GM18502 (cell line): Measurements from ENCODE around the gene DDX1.

Experiments used
- ATAC-seq: cut with Tn5 transposase; IDR thresholded peaks from one replicate; pipeline ENCODE4 v1.9.1; 2021; ENCODE audit warnings: mild to moderate bottlenecking; ENCODE audit not compliant: unreplicated experiment, poor library complexity

Gene DDX1

DNA sequence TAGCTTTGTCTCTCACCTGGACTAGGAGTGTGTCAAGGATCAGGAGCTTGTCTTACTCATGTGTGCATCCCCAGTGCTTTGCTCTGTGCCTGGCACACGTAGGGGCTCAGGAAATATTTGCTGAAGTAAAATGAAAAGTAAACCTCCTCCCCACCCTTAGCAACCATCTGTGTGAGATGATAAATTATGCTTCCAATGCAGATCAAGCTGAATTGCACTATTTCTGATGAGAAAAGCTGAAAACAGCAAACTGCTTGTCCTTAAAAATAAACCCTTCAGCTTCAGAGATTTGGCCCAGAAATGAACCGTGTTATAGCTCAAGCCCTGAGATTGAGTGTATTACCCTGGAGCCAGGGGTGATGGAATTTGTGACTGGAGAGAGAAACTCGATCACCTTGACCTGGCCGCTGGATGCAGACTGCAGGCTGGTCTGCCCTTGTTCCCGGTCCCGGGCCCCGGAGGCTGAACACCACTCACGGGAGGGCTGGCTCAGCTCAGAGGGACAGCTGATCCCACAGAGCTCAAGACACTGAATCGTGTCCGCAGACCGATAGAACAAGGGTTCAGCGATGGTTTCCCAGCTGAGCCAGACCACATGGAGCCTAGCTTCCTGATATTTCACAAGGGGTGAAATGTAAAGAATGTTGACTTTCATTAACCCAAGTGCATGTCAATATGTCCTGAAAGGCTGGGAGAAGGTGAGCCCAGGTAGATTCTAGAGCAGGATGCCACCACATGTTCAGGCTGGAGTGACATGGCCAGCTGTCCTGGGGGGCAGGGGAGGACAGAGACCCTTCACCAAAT, 50.5 kb downstream of the DDX1 start:
- ATAC-seq, result no peak

DNA sequence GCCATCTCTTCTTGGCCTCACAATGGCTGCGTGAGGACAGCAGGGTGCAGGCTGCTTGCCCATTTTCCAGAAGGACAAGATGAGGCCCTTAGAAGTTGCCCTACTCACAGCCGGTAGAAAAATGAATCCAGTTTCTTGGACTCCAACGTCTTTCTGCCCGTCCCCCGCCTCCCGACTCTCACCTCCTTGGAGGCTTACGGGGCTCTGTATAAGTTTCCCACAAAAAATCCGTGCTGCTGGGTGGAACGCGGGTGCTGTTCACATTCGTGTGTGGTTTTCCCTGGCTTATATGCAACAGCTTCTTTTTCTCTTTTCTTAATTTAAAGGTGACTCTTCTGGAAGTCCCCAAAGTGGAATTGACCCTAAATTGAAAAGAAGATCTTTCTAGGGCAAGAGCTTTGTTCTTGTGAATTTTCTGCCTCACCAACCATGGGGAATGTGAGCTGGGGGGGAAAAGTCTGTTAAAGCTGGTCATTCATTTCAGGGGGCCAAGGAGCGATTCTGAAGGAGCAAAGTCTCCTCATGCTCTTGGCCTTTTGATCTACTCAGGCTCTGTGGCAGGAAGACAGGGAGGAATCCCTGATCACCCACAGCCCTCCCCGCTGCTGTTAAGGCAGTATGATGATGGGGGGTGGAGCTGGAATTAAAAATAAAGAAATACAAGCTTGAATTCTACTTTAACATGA, 51.3 kb downstream of the DDX1 start:
- ATAC-seq, result no peak

DNA sequence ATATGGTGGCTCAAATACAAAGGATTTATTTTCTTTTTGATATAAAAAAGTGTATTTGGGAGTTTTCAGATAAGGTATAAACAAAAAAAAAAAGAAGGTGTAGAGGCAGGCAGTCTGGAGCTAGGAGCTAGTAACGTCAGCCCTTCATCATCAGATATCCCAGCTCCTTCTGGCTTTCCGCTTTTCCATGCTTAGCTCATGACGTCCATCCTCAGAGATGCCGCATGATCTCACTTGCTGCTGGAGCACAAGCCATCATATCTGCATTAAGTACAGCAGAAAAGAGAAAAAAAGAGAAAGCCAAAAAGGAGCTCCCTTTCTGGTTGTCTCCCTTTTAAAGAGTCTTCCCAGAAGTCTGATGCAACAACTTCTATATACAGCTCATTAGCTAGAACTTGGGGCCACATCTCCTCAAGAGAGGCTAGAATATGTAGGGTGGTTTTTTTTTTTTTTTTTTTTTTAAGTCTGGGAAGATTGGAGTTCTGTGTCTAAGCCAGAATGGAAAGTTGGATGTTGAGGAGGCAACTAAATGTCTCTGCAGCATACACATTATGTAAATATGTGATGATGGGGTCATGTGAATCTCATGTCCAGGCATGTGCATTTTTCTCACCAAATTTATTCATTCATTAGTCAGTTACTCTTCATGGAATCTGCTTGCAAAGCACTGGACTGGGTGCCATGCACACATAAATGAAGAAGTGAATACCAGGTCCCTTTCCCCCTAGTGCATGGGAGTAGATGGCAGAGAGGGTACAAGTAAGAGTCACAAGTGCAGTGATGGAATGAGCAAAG, 52.3 kb downstream of the DDX1 start:
- ATAC-seq, result no peak

DNA sequence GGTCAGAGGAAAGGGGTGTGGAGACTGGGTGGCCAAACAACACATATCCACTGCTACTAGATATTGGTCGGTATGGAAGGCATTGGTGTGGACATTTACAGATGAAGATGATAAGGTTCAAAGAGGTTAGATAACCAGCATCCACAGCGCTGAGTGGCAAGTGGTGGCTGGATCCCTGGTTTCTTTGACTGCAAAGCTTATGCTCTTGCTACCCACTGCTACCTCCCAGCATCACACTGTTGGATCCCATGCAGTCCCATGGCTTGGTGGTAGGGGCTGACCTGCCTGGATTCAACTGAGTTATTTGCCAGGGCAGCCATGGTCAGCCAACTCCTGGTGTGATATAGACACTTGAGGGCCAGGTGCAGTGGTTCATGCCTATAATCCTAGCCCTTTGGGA, 53.6 kb downstream of the DDX1 start:
- no peak for ATAC-seq

DNA sequence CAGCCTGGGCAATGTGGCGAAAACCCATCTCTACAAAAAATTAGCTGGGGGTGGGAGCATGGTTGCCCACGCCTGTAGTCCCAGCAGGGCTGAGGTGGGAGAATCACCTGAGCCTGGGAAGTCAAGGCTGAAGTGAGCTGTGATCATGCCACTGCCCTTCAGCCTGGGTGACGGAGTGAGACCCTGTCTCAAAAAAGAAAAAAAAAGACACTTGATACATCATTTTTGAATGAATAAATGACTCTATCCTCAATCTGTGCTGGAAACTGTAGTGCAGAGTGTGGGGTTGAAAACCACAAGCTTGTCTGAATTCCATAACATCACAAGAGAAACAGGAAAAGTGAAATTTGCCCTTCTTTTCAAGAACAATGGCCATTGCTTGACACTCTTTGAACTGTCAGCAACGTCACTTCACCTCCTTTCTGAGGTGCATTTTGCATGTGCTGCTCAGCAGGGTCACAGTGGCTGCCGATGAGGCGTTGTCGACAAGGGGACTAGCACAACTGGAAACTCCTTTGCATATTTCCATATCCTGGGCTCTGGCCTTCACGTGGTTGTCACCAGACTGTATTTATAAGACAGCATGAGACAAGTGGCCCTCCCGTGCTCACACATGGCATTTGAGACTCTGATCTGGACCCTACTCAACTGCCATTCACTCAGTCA, 54.2 kb downstream of the DDX1 start:
- ATAC-seq, result no peak

DNA sequence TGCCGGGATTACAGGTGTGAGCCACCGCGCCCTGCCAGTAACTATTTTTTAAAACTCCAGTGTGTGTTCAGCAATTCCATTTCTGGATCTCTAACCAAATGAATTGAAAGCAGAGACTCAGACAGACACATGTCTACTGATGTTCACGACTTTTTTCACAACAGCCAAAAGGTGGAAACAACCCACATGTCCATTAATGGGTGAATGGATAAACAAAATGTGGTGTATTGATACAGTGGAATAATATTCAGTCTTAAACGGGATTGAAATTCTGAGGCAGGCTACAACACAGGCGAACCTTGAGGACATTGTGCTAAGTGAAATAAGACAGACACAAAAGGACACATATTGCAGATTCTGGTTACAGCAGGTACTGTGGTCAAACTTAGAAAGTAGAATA, 55.0 kb downstream of the DDX1 start:
- no peak for ATAC-seq

DNA sequence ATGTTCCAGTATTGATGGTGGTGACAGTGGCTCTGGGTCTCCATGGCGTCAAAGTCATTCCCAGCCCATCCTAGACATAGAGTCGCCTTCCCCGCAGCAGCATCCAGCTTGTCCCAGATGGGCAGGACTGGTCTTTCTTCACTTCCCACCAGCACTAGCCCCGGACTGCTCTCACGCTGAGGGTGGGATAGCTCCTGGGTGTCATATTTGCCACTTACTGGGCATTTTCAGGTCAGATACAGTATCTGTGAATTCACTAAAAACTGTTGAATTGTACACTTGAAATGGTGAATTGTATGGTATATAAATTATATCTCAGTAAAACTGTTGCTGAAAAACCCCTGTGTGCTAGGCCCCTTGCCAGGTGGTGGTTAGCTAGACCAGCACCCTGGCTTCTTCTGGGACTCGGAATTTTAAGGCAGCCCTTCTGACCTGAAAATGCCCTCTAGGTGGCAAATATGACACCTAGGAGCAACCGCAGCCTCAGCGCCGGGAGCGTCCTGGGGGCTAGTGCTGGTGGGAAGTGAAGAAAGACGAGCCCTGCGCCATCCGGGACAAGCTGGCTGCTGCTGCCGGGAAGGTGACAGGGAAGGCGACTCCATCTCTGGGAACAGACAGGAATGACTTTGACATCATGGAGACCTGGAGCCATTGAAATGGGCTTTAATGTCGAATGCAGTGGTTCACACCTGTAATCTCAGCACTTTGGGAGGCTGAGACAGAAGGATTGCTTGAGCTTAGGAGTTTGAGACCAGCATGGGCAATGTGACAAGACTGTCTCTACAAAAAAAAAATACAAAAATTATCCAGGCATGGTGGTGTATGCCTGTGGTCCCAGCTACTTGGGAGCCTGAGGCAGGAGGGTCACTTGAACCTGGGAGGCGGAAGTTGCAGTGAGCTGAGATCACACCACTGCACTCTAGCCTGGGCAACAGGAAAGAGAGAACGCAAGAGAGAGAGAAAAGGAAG, 56.2 kb downstream of the DDX1 start:
- ATAC-seq, result no peak

DNA sequence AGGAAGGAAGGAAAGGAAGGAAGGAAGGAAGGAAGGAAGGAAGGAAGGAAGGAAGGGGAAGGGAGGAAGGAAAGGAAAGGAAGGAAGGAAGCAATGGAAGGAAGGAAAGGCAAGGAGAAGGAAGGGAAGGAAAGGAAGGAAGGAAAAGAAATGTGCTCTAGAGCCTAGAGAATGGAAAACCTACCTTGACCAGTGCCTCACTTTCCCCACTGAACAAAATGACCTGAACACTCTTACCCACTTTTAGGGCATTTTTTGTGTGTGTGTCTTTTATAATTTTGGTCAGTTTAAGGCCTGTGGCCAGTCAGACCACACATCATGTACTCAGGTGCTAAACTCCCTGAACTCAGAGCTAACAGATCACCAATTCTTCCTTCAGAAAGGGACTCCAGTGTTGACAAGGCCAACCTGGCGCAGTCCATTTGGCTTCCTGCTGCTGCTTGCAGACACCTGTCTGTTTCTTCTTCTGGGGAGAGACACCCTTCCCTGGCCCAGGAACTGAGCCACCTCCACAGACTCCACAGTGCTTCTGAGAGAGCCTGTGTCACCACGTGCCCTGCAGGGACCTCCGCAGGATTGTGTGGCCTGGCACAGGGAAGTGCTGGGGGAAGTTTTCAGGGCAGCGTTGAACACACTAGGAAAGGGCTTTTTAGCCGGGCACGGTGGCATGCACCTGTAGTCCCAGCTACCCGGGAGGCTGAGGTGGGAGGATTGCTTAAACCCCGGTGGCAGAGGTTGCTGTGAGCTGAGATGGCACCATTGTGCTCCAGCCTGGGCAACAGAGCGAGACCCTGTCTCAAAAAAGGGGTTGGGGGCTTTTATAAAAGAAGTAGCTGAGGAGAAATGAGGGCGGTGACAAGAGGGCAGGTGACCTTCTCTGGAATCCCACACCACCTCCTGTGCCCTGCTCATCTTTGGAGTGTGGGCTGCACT, 57.2 kb downstream of the DDX1 start:
- no peak for ATAC-seq

DNA sequence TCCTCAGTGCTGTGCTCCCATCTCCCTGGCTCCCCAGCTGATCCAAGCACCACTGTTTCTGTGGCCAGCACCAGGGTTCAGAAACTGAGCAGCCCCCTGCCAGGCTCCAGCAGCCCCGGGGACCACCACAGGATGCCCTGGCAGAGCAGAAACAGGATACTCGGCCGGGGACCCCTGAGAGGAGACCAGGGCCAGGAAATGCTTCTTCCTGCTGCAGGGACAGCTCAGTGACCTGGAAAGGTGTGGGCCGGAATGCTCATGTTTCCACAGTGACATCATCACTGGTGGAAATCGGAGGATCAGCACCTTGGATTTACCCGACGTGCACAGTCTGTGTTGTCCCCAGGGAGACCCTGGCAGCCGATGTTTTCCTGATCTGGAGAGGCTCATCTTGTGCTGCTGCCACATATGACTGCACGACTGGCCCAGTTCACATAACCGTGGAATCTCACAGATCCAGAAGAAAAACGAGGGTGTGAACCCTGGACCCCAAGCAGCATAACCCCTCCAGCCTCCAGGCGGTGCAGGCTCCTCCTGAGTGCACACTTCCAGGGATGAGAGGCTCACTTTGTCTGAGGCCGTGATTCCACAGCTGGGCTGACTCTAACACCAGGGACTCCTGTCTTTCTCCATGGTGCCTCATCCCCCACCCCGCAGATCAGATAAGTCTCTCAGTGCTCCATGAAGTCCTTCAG, 58.0 kb downstream of the DDX1 start:
- ATAC-seq, result no peak

DNA sequence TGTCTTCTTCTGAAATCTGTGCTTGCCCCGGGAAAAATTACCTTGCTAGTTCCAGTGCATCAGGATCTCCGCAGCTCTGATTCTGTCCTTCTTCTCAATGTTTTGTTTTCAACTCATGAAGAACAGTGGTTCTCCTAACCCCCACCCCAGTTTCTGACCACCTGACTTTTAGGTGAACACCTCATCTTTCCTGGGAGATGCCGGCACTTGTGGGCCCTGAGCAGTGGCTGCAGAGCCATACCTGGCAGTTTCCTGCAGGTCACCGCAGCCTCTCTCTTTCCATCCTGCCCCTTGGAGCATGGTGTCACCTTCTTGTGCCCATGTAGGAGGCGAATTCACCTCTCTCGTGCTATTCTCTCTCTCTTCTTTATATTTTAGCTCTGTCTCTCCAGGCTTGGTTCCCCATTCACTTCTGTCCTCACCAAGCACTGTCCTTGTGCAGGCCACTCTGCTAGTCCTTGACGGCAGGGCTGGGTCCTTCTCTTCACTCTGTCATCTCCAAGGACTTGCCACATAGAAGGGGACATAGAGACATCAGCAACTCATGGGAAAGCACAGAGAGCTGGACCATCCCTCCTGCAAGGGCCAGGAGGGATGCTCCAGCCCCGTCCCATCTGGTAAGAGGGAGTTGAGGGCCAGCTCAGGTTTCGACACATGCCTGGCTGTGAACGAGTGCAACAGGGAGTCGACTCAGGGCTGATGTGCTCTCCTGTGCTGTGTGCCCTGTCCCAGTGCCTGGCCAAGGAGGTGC, 59.1 kb downstream of the DDX1 start:
- ATAC-seq, result no peak

DNA sequence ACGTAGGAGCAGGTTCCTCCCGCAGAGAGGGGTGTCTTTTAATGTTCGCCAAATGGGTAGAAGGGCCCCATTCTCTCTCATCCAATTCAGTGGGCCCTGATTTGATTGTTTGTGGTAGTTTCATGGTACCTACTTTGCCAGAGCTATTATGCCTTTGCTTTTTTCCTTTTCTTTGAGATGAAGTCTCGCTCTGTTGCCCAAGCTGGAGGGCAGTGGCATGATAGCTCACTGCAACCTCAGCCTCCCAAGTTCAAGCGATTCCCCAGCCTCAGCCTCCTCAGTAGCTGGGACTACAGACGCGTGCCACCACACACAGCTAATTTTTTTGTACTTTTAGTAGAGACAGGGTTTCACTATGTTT, 59.7 kb downstream of the DDX1 start:
- no peak for ATAC-seq

DNA sequence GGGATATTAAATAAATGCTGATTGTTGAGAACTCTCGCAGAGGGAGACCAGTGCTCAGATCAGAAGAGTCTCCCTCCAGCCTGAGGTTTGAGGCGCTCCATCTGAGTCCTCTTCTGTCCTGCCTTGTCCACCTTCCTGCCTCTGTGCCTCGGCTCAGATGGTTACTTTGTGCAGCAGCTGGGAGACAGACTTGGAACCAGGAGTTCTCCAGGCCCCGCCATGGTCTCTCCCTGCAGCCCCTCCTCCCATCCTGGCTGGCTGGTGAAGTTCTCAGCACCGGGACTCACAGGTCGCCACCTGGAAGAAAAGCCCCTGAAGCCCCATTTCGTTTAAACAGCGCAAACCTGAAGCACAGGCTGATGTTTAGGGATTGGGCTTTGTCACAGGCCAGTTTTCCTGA, 60.6 kb downstream of the DDX1 start:
- no peak for ATAC-seq

DNA sequence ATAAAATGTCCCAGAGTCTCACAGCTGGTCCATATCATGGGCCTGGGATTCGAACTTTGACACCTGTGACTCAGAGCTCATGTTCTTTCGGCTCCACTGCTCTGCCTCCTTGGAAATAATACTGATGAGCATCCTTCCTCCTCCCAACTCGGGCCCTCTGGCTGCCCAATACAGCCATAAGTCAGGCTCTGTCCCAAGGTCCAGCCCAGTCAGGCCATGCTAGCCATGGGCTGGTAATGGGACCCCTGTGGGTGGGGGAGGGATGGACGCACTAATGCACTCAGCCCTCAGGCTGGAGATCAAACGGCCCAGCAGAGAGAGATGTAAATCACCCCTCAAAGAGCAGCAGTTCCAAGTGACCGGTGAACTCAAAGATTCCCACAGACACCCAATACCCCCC, 61.1 kb downstream of the DDX1 start:
- ATAC-seq, result no peak

DNA sequence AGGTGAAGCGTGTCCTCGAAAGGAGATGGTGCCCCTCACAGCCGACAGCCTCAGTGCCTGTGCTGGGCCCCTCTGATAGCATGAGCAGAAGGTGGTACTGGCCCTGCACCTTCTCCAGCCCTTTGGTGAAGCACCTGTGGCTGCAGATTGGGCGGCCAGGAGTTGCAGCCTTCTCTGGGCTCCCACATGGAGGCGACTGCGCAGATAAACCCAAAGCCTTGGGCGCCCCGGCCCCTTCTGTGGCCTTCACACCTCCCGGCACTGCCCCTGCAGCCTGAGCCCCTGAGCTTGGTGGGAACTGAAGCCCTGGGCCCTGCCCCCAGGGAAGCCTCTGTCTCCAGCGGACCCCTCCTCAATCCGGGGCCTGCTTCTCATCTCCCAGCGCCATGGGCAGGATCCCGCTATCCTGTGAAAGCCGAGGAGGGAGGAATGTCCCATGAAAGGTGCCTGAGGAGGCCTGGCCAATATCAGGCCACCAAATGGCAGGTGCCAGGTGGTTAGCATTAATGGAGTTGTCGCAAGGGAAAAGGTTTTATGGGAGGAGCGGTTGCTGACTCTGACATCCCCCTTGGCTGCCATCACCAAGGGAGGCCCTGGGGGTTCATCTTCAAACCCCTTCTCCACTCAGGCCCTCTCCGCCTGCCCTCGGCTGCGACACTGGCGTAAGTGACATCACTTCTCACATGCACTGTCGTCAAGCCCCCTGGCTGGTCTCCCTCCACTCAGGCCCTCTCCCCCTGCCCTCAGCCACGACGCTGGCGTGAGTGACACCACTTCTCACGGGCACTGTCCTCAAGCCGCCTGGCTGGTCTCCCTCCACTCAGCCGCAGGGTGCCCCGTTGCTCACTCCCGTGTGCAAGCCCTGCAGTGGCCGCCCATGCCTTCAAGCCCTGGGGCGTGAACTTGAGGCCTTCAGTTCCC, 62.4 kb downstream of the DDX1 start:
- ATAC-seq, result no peak

DNA sequence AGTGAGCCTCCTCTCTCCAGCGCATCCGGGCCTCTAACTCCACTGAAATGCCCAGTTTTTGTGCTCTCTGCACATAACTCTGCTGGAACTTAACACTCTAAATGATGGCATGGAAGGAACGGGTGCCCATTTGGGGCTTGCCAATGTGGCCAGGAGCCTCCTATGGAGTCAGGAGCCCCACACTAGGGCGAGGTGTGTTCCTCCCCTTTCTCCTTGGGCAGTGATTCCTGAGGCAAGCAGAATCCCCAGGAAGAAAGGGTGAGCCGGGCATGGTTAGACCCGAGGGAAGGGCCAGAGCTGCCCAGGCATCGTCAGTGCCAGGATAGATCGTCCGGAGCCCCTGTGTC, 63.0 kb downstream of the DDX1 start:
- ATAC-seq, result no peak

DNA sequence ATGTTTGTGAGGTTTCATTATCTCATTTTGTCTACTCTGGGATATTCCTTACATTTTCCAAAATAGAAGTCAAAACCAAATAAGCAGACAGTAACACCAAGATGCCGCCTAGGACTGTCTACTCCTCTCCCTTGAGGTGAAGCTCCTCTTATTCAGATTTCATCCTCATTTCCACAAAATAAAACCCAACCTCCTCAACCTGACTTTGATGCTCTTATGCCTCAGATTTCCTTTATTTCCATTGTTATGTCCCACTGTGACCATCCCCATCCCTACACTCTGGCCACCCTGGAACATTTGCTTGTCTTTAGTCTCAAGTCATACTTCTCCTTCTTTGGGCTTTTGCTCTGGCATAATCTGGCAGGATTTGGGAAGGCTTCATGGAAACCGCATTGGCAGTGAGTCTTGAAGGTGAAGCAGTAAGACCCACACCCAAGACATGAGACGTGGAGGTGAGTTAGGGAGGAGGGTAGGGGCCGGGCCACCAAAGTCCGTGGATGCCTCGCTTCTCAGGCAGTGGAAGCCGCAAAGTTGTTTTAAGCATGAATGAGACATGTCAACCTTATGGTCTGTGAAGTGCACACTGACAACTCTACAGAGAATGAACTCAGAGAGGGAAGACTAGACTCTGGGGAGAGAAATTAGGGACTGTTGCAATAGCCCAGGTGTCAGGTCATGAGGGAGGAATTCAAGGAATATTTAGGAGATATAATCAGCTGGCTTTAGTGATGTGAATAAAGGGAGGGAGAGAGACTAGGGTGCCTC, 63.6 kb downstream of the DDX1 start:
- no peak for ATAC-seq
